ENCODE results near the gene KLHL34.

Gene KLHL34

GRCh38 chrX:21658152-21658737 is at the start of gene KLHL34:
Gene KLHL34 (minus strand): TSS chrX:21658330. CDS start chrX:21657788, 542 bp downstream.
- no peak for DNase-seq (ENCODE audit: low read depth, low spot score)

GRCh38 chrX:21705225-21705624 is 47.1 kb upstream of the KLHL34 start:
- no peak for DNase-seq (ENCODE audit: low read depth, low spot score)

- no peak for DNase-seq (ENCODE audit: low read depth, low spot score)
Observed at GRCh38 chrX:21702725-21703124, 44.6 kb upstream of the KLHL34 start.

GRCh38 chrX:21700967-21701366 is 42.8 kb upstream of the KLHL34 start:
- no peak for DNase-seq (ENCODE audit: low read depth, low spot score)

- no peak for DNase-seq (ENCODE audit: low read depth, low spot score)
Observed at GRCh38 chrX:21700275-21700674, 42.1 kb upstream of the KLHL34 start.

GRCh38 chrX:21699136-21699535 is 41.0 kb upstream of the KLHL34 start:
- no peak for DNase-seq (ENCODE audit: low read depth, low spot score)

- no peak for DNase-seq (ENCODE audit: low read depth, low spot score)
Observed at GRCh38 chrX:21698272-21698671, 40.1 kb upstream of the KLHL34 start.

- DNase-seq (ENCODE audit: low read depth, low spot score), result no peak
Observed at GRCh38 chrX:21691512-21692018, 33.4 kb upstream of the KLHL34 start.

- no peak for DNase-seq (ENCODE audit: low read depth, low spot score)
Observed at GRCh38 chrX:21683941-21684340, 25.8 kb upstream of the KLHL34 start.

- DNase-seq (ENCODE audit: low read depth, low spot score), result no peak
Observed at GRCh38 chrX:21678048-21678612, 20.0 kb upstream of the KLHL34 start.

GRCh38 chrX:21675931-21676330 is 17.8 kb upstream of the KLHL34 start:
- no peak for DNase-seq (ENCODE audit: low read depth, low spot score)

GRCh38 chrX:21674430-21675186 is 16.5 kb upstream of the KLHL34 start:
- DNase-seq (ENCODE audit: low read depth, low spot score), result no peak

GRCh38 chrX:21666679-21667078 is 8.5 kb upstream of the KLHL34 start:
- DNase-seq (ENCODE audit: low read depth, low spot score), result no peak

GRCh38 chrX:21666252-21666651 is 8.1 kb upstream of the KLHL34 start:
- no peak for DNase-seq (ENCODE audit: low read depth, low spot score)

GRCh38 chrX:21662761-21663160 is 4.6 kb upstream of the KLHL34 start:
- DNase-seq (ENCODE audit: low read depth, low spot score), result no peak

- no peak for DNase-seq (ENCODE audit: low read depth, low spot score)
Observed at GRCh38 chrX:21661316-21661715, 3.2 kb upstream of the KLHL34 start.

- no peak for DNase-seq (ENCODE audit: low read depth, low spot score)
Observed at GRCh38 chrX:21660156-21660555, 2.0 kb upstream of the KLHL34 start.

GRCh38 chrX:21659320-21659719 is 1.2 kb upstream of the KLHL34 start:
- no peak for DNase-seq (ENCODE audit: low read depth, low spot score)

- no peak for DNase-seq (ENCODE audit: low read depth, low spot score)
Observed at GRCh38 chrX:21658746-21659145, 616 bp upstream of the KLHL34 start.

GRCh38 chrX:21657318-21658151 is 595 bp downstream of the KLHL34 start:
- DNase-seq (ENCODE audit: low read depth, low spot score), result no peak

GRCh38 chrX:21656587-21657317 is 1.4 kb downstream of the KLHL34 start:
- no peak for DNase-seq (ENCODE audit: low read depth, low spot score)
